Stimulated activated effector memory CD8-positive, alpha-beta T cell treated with anti-CD3 and anti-CD28 coated beads, Interleukin-12 subunit alpha, Interleukin-12 subunit beta, amount 100 ng/mL, for 72 hours (primary cell): ENCODE results near the gene DDR1.
A peak's percentile ranks its signal among the peaks of the same experiment; 100 is the strongest.

ENCODE experiments used
- ATAC-seq: fragments of 150-1000 bp; cut with Tn5 transposase; 2 replicates; pipeline ENCODE4 v1.10.0; 2021
- DNase-seq, 2 donors: peaks; one replicate each; pipeline ENCODE4 v3.0.0; 2021 to 2022; ENCODE audit warnings: low spot score in 2 of 2
- H3K27ac Mint-ChIP-seq: one replicate; pipeline ENCODE4 v1.8.0; 2022; ENCODE audit warnings: mild to moderate bottlenecking, mixed read lengths
- H3K36me3 Mint-ChIP-seq: one replicate; pipeline ENCODE4 v1.8.0; 2022; ENCODE audit warnings: mild to moderate bottlenecking, mixed read lengths
- H3K4me1 Mint-ChIP-seq: one replicate; pipeline ENCODE4 v1.8.0; 2022; ENCODE audit warnings: mixed read lengths
- H3K4me3 Mint-ChIP-seq: one replicate; pipeline ENCODE4 v1.8.0; 2022; ENCODE audit warnings: mild to moderate bottlenecking, mixed read lengths
- H3K9me3 Mint-ChIP-seq: one replicate; pipeline ENCODE4 v1.8.0; 2022; ENCODE audit warnings: mixed read lengths

The DDR1 gene

DNA sequence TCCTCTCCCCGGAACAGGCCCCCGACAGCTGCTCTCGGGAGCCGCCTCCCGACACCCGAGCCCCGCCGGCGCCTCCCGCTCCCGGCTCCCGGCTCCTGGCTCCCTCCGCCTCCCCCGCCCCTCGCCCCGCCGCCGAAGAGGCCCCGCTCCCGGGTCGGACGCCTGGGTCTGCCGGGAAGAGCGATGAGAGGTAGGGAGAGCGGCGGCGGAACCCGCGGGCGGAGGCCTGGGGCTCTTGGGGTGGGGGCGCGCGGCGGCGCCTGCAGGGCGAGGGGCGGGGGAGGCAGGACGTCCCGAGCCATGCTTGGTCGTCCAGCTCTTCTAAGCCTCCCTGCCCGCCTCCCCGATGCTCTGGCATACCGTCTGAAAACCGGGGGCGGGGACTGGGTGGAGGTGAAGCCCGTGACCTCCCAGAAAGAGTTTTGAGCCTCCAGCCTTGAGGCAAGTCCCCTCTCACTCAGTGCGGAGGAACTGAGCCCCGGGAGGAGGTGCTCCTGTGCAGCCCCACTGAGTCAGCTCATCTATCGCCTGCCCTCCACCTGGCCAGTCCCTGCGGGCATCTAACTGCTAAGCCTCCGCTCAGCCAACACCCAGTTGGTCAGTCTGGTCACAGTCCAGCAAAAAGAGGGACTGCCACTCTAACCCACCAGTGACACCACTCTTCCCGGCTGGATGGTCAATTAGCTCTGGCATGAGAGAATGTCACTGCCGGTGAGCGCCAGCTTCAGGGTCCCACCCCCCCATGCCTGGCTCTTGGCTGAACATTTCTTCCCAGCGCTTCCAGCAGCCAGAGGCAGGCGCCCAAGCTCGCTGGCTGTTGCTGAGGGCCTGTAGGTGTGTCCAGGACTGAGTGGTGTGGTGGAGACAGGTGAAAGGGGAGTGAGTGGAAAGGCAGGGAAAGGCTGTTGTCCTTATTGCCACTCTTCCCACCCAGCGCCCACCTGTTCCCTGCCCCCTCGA is 482 bp downstream of the DDR1 start:
- Mint-ChIP-seq H3K4me3 (peak overlapping the region; percentile 73), H3K27ac (peak overlapping the region; percentile 29), H3K4me1 (peaks cover 31% of the 10 kb centered on the region), H3K9me3 (no peaks in the 10 kb centered on the region), H3K36me3 (no peaks in the 10 kb centered on the region)
- peak; percentile 75 for ATAC-seq
- DNase-seq: peak; percentile 42 to 60

DNA sequence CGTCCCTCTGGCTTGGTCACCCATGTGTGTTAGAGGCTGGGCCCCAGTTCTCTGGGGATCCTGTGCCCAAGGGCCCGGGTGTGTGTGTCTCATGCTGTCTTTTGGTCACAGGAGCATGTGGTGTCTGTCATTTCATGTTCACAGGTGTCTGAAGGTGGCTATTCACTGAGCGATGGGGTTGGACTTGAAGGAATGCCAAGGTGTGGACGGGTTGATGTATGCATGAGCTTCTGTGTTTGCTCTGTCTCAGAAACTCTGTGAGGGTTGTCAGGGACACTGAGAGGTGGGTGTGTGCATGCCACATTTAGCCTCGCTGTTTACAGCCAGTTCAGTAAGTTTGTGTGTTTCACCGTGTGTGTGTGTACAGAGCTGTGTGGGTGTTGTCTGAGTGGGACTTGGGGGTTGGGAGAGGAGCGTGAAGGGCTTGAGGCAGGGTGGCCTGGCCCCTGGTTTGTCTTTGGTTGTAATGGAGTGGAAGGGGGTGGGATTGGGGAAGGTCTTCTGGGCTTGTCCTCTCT is 1.2 kb downstream of the DDR1 start:
- no peaks in the 10 kb centered on the region for H3K36me3 Mint-ChIP-seq
- H3K27ac Mint-ChIP-seq: peak overlapping the region; percentile 29
- DNase-seq (no peak), ATAC-seq (no peak)
- peak overlapping the region; percentile 73 for H3K4me3 Mint-ChIP-seq
- H3K4me1 Mint-ChIP-seq: peaks cover 31% of the 10 kb centered on the region
- no peaks in the 10 kb centered on the region for H3K9me3 Mint-ChIP-seq

DNA sequence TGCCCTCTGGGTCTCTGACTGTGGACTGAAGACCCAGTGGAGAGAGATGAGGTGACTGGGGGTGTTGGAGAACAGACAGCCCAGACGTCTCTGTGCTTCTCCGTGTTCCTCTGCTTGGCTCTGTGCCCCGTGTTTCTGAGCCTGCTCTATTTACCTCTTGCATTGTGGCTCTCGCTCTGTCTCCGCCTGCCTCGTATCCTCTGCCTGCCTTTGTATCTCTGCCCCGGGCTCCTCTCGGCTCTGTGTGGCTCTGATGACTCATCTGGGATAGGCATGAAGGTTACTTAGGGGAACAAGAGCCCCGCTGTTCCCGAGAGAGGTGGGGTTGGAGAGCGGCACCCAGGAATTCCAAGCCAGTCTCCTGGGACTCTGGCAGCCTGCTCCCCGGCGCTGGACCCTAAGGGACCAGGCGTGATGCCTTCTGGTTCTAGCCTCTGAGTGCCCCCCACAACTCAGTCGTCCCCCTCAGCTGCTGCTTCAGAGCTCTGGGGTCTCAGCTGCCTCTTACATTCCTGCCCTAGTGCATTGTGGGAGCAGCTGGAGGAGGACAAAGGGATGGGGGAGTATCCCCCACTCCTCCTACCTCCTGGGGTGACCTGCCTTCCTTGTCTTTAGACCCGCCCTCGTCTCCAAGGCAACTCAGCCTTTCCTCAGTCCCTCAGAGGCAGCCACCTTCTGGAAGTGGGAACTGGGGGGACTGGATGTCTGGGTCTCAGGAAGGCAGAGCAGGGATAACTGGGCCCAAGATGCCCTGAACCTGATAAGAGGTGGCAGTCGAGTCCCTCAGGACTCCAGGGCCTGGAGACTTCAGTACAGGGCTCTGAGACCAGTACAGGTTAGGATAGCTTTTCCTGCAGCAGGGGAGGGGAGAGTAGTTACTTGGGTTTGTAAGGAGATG is 1.9 kb downstream of the DDR1 start:
- no peaks in the 10 kb centered on the region for H3K36me3 Mint-ChIP-seq
- no peaks in the 10 kb centered on the region for H3K9me3 Mint-ChIP-seq
- ATAC-seq (no peak), DNase-seq (no peak)
- peaks cover 31% of the 10 kb centered on the region for H3K4me1 Mint-ChIP-seq
- peak overlapping the region; percentile 73 for H3K4me3 Mint-ChIP-seq
- H3K27ac Mint-ChIP-seq: no peak overlapping the region

DNA sequence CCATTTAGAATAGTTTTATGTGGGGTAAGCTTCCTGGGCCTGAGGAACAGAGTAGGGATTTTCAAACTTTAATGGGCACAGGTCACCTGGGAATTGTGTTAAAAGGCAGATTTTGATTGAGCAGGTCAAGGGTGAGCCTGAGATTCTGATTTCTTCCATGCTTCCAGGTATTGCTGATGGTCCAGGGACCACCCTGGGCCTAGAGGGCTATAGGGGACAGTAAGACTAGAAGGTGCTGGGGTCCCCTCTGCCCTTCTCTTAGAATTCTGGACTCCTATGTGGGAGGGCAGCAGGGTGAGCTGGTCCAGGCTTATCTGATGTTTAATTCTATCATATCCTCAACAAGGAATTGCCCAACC is 2.6 kb downstream of the DDR1 start:
- H3K4me3 Mint-ChIP-seq: no peak overlapping the region
- no peaks in the 10 kb centered on the region for H3K36me3 Mint-ChIP-seq
- ATAC-seq (no peak), DNase-seq (no peak)
- peaks cover 31% of the 10 kb centered on the region for H3K4me1 Mint-ChIP-seq
- no peaks in the 10 kb centered on the region for H3K9me3 Mint-ChIP-seq
- H3K27ac Mint-ChIP-seq: no peak overlapping the region

DNA sequence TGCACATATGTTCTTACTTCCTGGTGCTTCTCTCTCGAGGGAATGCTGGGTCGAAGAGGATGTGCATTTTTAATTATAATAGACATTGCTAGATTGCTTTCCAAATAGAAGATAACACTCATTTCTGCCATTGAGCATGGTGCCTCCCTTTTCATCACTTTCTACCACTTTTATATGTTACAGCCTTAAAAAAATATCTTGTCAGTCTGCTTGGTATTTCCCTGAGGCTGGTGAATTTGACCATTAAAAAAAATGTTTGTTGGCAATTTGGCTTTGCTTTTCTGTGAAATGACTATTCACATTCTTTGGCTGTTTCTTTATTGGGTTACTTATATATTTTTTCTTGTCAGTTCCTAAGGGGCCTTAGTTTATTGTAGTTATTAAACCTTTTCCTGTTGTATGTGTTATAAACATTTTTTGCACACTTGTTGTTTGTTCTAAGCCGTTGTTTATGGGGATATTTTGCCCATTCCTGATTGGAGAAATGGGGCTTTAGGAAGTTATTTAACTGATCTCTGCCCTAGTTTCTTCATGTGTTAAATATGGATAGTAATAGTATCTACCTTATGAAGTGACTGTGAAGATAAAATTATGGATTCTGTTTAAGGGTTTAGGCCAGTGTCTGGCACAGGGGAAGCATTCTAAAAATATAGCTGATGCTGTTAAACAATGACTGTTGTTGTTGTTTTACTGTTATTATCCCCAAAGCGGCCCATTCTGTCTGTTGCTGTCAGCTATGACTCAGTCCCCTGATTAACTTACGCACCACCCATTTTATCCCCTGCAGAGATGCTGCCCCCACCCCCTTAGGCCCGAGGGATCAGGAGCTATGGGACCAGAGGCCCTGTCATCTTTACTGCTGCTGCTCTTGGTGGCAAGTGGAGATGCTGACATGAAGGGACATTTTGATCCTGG is 3.8 kb downstream of the DDR1 start:
- H3K9me3 Mint-ChIP-seq: no peaks in the 10 kb centered on the region
- H3K27ac Mint-ChIP-seq: no peak overlapping the region
- peaks cover 6% of the 10 kb centered on the region for H3K36me3 Mint-ChIP-seq
- H3K4me3 Mint-ChIP-seq: no peak overlapping the region
- peaks cover 28% of the 10 kb centered on the region for H3K4me1 Mint-ChIP-seq
- DNase-seq (no peak), ATAC-seq (no peak)

DNA sequence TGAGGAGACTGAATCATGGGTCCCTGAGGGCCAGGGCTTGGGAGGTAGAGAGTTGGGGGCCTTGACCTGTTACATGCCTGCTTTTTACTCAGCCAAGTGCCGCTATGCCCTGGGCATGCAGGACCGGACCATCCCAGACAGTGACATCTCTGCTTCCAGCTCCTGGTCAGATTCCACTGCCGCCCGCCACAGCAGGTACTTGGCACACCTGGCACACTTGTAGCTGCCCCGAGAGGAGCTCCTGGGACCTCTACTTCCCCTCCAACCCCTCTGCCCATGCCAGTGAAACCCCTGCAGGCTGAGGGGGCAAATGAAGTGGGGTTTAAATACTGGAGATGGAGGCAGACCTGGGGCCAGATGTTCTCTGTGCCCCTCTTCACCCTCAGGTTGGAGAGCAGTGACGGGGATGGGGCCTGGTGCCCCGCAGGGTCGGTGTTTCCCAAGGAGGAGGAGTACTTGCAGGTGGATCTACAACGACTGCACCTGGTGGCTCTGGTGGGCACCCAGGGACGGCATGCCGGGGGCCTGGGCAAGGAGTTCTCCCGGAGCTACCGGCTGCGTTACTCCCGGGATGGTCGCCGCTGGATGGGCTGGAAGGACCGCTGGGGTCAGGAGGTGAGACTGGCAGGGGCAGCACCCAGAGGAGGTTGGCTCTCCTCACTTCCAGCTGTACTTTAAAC is 4.6 kb downstream of the DDR1 start:
- H3K27ac Mint-ChIP-seq: no peak overlapping the region
- H3K36me3 Mint-ChIP-seq: peaks cover 6% of the 10 kb centered on the region

DNA sequence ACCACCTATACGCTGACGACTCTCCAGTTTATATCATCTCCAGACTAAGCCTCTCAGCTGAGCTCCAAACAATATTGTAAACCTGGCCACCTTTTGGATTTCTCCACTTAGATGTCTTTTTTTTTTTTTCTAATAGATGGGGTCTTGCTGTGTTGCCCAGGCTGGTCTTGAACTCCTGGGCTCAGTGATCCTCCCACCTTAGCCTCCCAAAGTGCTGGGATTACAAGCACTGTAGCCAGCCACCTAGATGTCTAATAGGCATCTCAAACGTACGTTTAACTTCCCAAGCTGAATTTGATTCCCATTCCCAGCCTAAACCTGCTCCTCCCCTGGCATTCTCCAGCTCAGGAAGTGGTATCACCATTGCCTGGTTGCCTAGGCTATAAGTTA is 5.2 kb downstream of the DDR1 start:
- DNase-seq: no peak
- Mint-ChIP-seq H3K36me3 (peaks cover 6% of the 10 kb centered on the region), H3K9me3 (no peaks in the 10 kb centered on the region), H3K4me3 (no peak overlapping the region), H3K4me1 (peaks cover 20% of the 10 kb centered on the region), H3K27ac (no peak overlapping the region)
- no peak for ATAC-seq

More for the DNA sequence above, 4.6 kb downstream of the DDR1 start:
- ATAC-seq: no peak
- Mint-ChIP-seq H3K9me3 (no peaks in the 10 kb centered on the region), H3K4me1 (peaks cover 20% of the 10 kb centered on the region), H3K4me3 (no peak overlapping the region)
- no peak for DNase-seq

DNA sequence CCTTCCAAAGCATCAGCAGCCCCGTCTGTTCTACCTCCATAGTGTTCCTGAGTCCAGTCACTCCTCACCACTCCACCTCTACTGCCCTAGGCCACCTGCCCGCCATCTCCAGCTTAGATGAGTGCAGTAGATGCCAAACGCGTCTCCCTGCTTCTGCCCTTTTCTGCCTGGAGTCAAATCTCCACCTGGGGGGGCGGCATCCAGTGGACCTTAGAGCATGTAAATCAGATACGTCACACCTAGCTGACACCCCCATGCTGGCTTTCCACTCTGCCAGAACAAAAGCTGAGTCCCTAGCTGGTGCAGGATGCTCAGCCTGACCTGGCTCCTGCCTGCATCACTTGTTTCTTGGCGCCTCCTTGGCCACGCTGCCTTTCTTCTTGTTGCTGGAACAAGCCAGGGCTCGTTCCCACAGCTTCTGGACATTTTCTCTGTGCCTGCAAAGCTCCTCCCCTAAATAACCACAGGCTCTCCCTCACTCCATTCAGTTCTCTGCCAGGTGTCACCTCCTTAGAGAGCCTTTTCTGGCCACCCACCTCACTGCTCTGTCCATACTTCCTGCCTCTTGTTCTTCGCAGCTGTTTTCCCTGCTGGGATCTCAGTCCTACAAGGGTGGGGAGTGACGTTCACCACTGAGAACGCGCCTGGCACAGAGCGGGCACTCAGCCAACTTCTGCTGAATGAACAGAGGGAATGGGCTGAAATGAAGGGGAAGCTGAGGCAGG is 5.8 kb downstream of the DDR1 start:
- Mint-ChIP-seq H3K9me3 (no peaks in the 10 kb centered on the region), H3K4me1 (peaks cover 17% of the 10 kb centered on the region), H3K4me3 (no peak overlapping the region), H3K27ac (peak overlapping the region; percentile 54), H3K36me3 (peaks cover 6% of the 10 kb centered on the region)
- ATAC-seq (no peak), DNase-seq (no peak)

DNA sequence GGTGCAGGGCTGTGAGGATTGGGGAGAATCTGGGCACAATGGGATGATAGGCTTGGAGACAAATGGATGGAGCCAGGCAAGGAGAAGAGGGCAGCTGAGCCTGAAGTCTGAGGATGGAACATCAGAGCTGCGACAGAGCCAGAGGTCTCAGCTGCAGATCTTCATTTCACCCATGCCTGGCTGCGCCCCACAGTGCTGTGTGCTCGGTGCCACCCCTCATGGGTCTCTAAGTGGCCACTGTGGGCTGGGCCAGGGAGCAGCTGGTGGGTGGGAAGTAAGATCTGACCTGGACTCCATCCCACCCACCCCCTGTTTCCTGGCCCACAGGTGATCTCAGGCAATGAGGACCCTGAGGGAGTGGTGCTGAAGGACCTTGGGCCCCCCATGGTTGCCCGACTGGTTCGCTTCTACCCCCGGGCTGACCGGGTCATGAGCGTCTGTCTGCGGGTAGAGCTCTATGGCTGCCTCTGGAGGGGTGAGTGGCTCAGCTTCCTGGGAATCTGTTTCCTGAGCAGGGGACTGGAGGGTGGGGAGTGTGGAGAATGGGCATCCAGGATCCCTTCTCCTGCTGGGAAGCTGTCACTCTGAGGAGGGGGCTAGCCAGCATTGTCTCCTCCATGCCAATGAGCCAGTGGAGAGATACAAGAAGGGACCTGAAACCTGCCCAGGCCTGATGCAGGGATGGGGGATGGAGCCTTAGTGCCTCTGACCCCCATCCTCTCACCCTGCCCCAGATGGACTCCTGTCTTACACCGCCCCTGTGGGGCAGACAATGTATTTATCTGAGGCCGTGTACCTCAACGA is 6.5 kb downstream of the DDR1 start:
- Mint-ChIP-seq H3K27ac (peak overlapping the region; percentile 54), H3K36me3 (peaks cover 6% of the 10 kb centered on the region), H3K4me1 (peaks cover 10% of the 10 kb centered on the region), H3K4me3 (no peak overlapping the region), H3K9me3 (no peaks in the 10 kb centered on the region)
- DNase-seq: no peak
- no peak for ATAC-seq

DNA sequence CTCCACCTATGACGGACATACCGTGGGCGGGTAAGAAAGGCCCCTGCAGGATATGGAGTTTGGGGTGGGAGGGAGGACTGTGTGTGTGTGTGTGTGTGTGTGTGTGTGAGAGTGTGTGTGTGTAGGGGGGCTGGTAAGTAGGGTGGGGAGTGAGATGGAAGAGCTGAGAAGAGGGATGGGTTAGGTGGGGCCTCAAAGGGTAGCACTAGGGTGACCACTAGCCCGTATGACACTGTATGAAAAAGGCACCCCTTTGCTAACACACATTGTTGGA is 7.1 kb downstream of the DDR1 start:
- no peak for DNase-seq
- no peak overlapping the region for H3K4me3 Mint-ChIP-seq
- H3K36me3 Mint-ChIP-seq: peaks cover 6% of the 10 kb centered on the region
- H3K27ac Mint-ChIP-seq: no peak overlapping the region
- no peak for ATAC-seq
- H3K9me3 Mint-ChIP-seq: no peaks in the 10 kb centered on the region
- peaks cover 4% of the 10 kb centered on the region for H3K4me1 Mint-ChIP-seq

DNA sequence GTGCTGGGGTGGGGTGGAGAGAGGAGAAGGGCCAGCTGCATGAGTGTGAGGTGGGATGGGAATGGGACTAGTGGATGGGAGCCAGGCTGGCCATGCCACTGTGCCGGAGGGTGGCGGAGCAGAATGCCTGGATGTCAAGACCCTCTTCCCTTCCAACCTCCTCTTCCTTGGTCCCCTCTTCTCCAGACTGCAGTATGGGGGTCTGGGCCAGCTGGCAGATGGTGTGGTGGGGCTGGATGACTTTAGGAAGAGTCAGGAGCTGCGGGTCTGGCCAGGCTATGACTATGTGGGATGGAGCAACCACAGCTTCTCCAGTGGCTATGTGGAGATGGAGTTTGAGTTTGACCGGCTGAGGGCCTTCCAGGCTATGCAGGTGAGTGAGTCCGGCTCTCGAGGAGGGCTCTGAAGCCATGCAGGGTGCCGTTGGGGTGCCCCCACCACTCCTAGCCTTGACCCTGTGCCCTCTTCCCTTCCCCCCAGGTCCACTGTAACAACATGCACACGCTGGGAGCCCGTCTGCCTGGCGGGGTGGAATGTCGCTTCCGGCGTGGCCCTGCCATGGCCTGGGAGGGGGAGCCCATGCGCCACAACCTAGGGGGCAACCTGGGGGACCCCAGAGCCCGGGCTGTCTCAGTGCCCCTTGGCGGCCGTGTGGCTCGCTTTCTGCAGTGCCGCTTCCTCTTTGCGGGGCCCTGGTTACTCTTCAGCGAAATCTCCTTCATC is 7.7 kb downstream of the DDR1 start:
- ATAC-seq: no peak
- Mint-ChIP-seq H3K9me3 (no peaks in the 10 kb centered on the region), H3K36me3 (peaks cover 6% of the 10 kb centered on the region), H3K4me1 (no peaks in the 10 kb centered on the region), H3K4me3 (no peak overlapping the region), H3K27ac (no peak overlapping the region)
- DNase-seq: no peak

DNA sequence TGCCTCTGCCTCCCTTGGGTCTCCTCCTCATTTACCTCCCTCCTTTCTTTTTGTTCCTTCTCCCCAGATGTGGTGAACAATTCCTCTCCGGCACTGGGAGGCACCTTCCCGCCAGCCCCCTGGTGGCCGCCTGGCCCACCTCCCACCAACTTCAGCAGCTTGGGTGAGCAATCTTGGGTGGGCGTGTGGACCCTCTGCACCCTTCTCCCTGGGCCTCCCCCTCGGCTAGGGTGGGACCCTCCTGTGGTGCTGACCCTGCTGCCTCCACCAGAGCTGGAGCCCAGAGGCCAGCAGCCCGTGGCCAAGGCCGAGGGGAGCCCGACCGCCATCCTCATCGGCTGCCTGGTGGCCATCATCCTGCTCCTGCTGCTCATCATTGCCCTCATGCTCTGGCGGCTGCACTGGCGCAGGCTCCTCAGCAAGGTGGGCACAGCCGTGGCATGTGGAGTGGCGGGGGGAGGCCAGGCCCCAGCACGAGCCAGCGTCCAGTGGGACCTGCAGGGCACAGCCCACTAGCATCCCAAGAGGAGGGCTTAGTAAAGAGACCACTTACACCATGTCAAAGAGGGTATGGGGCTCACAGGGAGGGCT is 8.8 kb downstream of the DDR1 start:
- H3K9me3 Mint-ChIP-seq: no peaks in the 10 kb centered on the region
- H3K4me1 Mint-ChIP-seq: no peaks in the 10 kb centered on the region
- no peak overlapping the region for H3K4me3 Mint-ChIP-seq
- DNase-seq (no peak), ATAC-seq (no peak)
- no peak overlapping the region for H3K27ac Mint-ChIP-seq
- peaks cover 6% of the 10 kb centered on the region for H3K36me3 Mint-ChIP-seq
